ENCODE data around the gene LAMA2.

Gene LAMA2

DNA sequence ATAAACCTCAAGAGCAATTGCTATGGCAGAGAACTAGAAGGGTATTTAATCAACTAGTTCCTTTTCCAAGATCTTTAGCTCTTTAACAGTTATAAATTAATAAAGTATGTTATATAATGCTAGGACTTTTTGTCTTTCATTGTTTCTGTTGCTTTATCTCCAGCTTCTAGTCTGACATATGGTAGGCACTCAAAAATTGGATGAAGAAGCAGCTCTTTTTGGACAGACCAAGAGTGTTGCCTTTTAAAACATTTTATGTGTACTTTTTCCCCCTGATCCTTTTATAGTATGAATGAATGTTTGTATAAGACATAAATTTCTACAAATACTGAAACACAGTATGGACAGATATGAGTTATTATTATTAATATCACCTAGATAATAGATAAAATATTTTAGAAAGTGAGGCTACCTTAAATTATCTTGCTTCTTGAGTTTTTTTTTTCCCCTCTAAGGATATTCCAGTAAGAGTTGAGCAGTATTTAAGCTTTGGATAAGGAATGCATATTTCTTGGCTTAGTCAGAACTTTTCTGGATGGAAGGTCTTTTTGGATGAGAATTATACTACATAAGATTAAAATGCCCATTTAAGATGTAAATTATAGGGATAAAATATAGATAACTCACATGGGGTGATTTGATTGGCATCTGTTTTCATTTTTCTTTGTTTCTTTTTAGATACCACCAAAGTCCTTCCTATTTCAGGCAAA is 16.6 kb downstream of the LAMA2 start:
- no peak for DNase-seq (ENCODE audit: low spot score)

DNA sequence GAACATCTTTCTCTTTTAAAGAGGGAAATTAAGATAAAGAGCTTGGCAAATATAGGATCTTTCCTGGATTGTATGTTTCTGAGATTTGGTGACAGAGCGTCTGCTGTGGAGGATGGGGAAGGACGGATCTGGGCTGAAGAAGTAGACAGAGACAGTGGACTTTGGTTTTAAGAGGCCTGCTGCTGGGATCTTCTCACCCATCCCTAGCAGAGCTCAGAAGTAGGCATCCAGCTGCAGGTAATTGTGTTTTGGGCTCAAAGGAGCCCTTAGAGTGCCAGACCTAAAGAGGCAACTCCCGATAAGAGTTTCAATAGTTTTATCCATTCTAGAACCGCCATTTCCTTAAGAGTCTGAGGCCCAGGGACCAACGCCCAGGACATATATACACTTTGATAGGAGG is 20.8 kb downstream of the LAMA2 start:
- DNase-seq (ENCODE audit: low spot score): no peak

DNA sequence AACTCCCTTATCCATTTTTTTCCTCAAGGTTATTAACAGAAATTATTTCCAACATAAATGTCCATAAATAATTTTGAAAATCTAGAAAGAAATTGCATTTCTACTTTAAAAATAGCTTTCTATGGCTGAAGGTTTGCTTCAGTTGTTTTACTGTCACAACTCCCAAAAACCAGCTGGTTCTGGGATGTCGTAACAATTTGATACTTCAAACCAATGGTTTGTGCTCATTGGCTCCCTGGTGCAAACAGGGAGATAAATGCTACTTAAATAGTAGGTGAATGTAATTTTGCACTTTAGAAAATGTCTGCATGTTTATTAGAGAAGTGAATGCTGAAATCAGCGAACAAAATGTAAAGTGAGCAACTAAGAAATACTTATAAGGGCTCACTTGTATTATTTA is 31.1 kb downstream of the LAMA2 start:
- DNase-seq (ENCODE audit: low spot score): no peak

DNA sequence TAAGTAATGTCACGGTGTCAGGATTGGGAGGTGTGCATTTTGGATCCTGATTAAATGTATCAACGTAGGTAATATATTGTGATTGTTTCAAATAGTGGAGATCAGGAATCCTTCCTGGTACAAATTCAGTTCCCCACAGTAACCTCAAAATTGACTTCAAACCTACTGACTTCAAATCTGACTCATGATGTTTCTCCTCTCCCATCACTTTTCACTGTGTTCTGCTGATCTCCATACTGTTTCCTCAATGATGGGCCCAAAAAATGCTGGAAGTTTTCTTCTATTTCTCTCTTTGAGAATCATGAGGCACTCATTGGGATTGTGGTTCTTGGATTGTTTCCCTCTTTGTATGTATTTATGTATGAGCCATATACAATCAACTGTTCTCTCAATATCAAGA is 35.9 kb downstream of the LAMA2 start:
- no peak for DNase-seq (ENCODE audit: low spot score)

DNA sequence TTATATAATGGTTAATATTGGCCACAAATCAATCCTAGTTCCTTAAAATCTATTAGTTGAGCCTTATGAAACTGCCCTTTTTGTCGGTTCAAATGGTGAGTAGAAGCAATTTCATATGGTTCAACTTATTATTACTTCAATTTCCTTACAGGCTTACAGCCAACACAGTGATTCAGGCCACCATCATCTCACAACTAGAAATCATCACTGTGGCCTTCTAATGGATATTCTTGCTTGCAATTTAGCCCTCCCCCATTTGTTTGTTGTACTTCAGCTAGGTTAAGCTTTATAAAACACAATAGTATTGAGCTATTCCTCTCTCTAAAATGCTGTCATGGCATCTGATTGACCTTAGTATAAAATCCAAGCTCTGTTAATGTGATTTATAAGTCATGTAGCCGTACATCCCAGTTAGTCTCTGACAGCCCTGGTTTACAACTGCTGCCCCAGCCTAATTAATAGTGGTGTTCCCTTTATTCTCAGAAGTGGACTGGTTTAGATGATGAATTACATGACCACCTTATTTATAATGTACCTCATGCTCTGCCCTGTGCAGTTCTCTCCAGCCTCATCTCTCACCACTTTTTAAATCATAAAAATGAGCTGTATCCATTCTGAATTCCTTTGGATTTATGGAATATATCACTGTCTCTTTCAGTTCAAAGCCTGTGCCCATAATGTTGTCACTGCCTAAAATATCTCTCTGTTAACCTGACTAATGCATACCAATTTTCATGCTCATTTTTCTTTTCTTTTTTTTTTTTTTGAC is 36.7 kb downstream of the LAMA2 start:
- DNase-seq (ENCODE audit: low spot score): no peak

DNA sequence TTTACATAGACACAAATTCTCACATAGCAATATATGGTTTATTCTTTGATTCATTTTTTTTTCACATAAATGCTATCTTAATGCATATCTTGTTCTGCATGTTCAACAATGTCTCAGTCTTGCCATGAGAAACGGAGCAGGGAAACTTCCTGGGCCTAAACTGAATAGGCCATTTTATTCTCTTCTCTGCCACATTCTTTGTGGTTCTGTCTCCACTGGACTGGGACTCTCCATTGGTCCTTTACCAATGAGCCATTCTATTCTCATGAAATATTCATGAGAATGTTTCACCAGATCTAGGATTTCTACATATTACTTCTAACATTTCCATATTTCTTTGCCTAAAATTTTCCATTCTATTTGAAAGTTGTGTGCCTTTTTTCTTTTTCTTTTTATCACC is 42.8 kb downstream of the LAMA2 start:
- DNase-seq (ENCODE audit: low spot score): no peak

DNA sequence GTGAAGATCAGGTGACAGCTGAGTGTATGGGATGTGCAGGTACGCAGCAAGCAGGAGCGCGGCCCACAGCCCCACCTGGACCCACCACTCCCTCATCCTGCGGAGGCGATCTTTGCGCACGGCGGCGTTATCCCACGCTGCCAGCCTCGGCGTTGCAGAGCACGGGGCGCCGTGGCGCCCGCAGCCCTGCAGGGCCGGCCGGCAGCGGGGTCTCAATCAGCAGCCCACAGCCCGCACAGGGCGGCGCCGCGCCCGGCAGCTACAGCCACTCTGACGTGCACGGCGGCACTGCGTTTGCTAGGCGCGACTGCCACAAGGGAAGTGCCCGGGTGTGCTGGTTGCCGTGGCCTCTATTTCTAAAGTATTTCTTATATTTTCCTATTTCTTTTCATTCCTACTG is 46.9 kb downstream of the LAMA2 start:
- no peak for DNase-seq (ENCODE audit: low spot score)

DNA sequence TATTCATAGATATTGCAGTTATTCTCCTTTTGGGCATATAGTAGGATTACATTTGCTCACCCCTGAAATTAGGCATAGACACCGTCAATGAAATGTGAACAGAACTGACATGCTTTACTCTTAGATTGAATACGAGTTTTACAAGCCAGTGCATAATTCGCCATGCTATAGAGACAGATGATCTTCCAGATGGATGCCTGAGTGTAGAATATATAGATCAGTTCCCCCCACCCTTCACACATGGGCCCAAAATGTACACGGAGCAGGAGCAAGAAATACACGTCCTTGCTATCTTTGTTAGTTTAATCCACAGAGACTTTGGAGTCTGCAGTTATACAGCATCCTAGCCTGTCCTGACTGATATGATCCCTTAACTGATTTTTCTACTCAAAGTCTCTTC is 47.4 kb downstream of the LAMA2 start:
- DNase-seq (ENCODE audit: low spot score): no peak

DNA sequence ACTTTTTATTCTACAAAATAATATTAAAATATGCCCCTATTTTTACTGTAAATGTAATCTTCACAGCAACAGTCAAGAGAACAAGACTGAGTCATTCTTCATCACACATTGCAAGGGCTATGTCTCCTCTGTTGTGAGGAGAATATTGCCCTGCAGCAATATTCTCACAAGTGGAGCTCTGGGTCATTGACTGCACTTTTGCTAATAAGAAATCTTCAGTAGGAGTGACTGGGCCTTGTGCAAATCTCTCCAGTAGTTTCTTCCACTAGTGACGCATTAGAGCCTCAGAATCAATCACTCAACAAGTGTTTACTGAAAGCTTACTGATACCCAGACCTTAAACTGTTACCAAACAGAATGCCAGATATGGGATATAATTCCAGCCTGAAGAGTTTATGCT is 49.1 kb downstream of the LAMA2 start:
- no peak for DNase-seq (ENCODE audit: low spot score)

DNA sequence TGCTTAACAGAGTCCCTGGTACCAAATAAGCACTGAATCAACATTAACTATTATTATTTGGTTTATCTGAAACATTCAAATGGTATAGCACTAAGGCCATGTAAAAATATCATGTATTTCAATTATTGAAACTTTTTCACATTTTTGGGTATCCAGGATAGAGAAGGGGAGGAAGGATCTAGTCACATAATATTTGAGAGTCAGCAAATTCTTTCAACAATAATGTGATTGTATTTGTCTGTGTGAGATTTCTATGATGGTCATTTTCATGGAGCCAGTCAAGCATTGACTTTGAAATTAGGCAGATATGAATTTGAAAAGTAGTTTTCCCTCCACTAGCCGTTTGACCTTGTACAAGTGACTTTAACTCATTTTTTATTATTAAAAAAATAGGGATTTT is 67.9 kb downstream of the LAMA2 start:
- DNase-seq (ENCODE audit: low spot score): no peak

DNA sequence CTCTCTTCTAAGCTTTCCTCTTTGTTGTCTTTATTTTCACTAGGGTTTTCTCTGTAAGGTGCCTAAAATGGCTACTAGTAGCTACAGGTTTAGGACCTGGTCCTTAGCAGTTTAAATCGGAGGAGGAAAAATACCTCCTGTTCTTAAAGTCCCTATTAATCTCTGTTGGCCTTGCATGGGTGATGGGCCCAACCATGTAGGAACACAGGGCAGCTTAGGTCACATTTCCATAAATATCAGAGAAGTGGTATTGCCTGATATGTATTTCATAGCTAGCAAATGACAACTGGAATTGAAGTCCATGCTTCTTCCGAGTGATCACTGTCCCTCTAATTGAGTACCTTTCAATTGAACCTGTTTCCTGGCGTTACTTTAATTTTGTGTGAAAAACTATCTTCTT is 70.0 kb downstream of the LAMA2 start:
- DNase-seq (ENCODE audit: low spot score): no peak

DNA sequence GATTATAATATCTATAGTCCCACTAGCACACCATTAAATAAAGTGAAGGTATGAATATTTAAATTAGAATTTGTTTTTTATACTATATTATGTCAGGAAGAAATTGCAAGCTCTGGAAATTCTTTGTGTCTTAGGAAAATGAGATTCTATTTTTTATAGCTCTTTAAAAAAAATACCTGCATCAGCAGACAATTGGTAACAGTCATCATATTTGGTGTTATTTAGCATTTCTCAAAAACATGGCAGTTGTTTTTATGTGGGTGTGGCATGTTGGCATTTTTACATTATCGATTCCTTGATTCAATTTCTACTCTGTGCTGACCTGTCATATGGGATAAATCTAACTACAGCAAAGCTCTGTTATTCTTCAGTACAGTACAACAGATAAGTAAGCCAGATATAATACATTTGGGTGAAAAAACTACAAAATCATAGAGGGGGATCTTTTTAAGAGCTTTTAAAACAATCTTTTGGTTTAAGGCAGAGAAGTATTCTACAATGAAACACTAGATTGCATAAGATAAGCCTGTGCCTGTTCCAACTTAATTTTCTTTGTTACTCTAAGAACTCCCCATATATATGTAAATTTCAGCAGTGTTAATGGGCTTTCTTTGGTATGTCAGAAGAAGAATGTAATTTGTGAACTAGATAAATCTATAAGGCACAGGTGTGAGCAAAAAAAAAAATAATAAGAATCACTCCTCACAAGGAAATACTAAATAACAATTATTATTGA is 71.5 kb downstream of the LAMA2 start:
- peak; percentile 41 for DNase-seq (ENCODE audit: low spot score)

DNA sequence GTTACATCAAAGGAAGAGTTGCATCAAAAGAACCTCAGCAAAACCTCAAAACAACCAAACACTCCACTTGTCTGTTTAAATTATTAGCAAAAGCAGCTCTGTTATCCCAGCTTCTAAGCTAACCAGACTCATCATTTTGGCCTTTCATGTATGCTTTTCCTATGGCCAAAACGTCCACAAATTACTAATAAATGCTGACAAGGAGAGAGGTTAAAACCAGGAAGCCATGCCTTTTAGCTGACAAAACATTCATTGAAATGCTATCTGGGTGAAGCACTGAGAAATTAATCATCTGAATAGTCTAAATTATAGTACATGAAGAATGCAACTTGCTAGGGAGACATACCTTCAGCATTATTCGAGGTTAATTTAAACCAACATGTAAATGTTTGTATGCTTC is 80.6 kb downstream of the LAMA2 start:
- no peak for DNase-seq (ENCODE audit: low spot score)

DNA sequence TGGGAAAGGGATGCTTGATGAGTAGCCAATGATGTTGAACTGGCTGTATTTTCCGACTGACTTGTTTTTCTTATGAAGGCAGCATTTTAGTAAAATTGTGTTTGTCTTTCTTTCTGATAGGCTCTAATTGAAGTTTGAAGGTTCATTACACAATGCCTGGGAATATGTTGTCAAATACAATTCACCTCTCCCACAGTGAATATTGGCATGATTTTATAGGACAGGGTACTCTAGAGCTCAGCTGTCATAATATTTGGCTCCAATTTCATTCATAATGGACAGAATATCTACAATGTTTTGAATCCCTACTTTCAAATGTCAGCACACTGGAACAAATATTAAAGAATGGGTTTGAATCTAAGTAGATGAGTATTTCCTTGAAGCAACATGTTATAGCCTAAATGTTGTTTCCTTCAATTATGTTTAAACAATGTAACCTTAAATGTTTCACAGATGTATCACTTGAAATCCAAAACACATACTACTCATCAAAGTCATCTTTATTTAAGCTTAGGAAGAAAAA is 81.4 kb downstream of the LAMA2 start:
- no peak for DNase-seq (ENCODE audit: low spot score)

DNA sequence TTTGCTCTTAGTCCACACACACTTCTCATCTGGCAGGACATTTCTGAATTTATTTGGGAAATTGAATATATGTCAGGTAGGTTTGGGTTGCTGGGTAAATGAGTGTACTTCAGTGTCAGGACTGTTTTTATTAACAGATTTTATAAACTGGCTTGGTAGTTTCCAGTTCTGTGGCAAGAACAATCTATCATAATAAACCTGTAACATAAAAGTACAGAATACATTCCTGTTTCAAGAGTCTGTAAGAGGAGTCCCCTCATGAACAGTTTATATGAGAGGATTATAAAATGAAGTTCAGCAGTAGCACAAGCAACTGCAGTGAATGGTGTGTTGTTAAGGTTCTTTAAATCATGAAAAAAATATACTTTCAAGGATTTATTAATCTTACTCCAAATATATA is 81.8 kb downstream of the LAMA2 start:
- DNase-seq (ENCODE audit: low spot score): no peak

DNA sequence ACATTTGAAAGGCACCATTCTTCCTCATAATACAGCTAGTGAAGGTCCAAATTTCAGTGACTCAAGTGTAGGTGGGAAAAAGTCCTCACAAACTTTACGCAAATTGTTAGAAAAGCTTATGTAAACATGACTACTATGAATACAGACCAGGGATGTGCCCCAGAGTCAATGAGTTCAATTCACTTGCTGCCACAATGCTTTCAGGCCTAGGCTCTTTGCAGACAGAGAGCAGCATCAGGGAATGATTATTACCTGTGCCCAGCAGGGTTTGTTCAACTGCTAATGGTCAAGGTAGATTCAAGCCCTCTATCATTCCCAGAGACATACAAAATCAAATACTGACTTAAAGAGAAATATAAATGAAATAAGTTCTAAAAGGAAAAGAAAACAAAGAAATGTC is 84.0 kb downstream of the LAMA2 start:
- DNase-seq (ENCODE audit: low spot score): no peak

DNA sequence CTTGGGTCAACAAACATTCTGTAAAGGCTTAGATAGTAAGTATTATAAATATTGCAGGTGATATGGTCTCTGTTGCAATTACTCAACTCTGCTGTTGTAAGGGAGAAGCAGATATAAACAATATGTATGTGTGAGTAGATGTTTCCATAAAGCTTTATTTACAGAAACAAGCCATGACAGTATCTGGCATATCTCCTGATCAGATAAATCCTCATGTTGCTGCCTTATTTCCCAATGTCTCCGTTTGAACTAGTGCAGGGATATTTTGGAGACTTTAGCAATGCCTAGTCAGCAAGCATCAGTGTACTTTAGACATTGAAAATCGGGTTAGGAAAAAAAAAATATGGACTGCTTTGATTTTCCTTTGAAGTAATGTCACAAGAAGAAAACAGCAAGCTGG is 96.1 kb downstream of the LAMA2 start:
- DNase-seq (ENCODE audit: low spot score): no peak

DNA sequence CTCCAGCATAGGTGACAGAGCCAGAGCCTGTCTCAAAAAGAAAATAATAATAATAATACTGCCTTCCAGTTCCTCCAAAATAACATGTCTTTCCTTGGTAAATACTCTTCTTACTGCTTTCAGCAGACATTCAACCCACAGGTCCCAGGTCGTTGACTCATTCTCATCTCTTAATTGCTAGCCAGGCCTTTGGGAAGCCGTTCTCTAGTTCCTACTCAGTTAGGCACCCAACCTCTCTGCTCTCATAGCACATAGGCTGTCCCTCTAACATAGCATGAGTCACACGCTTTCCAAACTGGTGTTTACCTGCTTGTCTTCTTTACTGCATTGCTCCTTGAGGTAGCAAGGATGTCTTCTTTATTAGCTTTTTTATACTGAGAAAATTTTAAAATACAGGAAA is 98.8 kb downstream of the LAMA2 start:
- no peak for DNase-seq (ENCODE audit: low spot score)

DNA sequence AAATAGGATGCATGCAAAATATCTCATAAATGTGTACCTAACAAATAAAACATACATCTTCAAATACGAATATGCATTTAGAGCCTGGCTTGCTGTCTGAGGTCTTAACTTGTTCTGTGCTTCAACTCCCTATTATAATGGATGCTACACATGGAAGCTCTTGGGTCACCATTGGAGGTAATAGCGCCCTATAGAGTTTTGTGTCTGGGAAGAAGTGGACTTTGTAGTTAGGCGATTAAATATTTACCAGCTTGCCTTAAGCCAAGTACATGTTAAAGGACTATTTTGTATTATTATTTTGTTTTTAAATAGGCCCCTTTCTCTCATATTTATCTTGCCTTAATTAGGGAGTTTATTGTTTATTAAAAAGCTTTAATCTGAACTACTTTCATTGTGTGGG is 107.4 kb downstream of the LAMA2 start:
- DNase-seq (ENCODE audit: low spot score): no peak

DNA sequence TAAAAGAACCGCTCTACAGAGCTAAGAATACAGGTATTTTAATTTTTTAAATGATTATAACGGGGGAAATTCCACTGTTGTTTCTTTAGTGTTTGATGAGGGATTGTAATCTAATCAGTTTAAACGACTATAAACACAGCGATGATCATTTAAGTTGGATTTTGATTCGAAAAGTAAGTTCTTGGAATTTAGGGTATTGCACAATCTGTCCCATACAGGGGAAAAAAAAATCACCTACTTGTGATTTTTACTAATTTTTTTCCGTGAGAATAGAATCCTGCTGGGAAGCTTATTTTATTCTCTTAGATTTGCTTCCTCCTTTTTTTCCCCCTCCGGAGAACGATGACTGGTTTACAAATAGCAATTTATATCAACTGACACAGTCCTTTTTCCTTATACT is 108.0 kb downstream of the LAMA2 start:
- DNase-seq (ENCODE audit: low spot score): no peak

DNA sequence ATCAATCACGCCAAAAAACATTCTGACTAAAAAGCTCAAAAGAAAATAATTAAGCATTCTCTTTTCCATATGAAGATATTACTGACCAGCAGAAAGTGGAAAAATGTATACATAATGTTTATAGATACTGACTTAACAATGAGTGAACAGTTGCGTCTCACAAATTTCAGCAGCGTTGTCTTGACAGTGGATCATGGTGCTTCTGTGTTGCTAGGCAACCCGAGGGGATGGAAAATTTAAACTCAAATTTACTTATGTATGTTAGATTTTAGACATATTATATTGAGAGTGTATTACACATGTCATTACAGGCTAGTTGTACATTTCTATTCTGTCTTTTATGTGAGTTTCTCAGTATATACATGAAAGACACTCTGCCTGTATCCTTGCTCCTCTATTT is 110.2 kb downstream of the LAMA2 start:
- DNase-seq (ENCODE audit: low spot score): no peak

DNA sequence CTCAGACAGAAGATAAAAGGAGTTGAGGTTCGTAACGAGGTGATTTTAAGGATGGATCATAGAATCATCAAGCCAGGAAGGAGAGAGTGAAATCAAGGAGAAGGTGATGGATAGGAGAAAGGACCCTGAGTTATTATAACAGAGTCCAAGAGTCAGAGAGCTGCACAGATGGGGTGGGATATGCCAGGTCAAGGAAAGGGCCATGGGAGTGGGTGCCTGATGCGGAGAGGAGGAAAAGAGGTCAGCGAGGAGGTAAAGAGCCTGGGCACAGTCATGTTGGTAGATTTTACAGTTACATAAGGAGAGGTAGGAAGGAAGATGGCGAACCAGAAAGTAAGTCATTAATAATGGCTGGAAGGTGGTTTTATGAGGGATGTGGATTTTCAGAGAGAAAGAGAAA is 114.9 kb downstream of the LAMA2 start:
- no peak for DNase-seq (ENCODE audit: low spot score)

Data from SK-N-DZ (cell line).